ENCODE measurements around the gene SLC18B1. TPM values are rescaled to one million over a fixed set of nuclear protein-coding genes. Genes with fewer than 3 reads are reported as not detected.

The SLC18B1 gene
- total and polyA plus RNA-seq, 7 experiments from 2014 or later = 5.7 to 18.3 (median 16.0) TPM

DNA sequence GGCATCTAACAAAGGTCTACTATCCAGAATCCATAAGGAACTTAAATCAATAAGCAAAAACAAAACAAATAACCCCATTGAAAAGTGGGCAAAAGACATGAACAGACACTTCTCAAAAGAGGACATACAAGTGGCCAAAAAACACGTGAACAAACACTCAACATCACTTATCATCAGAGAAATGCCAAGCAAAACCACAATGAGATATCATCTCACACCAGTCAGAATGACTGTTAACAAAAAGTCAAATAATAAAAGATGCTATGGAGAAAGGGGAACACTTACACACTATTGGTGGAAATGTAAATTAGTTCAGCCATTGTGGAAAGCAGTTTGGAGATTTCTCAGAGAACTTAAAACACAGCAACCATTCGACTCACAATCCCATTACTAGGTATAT, 65.2 kb downstream of the SLC18B1 start:
- peak; percentile 62 for ATAC-seq

DNA sequence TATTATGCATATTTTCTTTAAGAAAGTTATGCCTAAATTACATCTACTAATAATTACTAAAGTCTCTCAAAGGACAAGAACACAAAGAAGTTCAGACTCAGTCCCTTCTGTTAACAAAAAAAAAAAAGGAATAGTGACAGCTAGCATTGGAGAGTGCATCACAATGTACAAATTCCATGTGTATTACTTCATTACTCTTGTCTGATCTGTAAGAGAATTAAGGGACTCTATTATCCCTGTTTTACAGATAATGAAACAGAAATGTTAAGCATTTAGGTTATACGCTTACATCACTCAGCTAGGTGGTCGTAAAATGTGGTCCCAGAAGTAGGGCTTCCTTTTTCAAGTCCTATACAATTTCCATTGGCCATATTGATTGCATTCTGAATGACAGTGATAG, 67.4 kb downstream of the SLC18B1 start:
- Mint-ChIP-seq H3K27me3 (peaks cover 0 to 16% (median 0%) of the 10 kb centered on the region in 5 donors), H3K9me3 (no peaks in the 10 kb centered on the region), H3K27ac (no peak overlapping the region), H3K4me3 (no peak overlapping the region), H3K36me3 (no peaks in the 10 kb centered on the region), H3K4me1 (peaks cover 0 to 22% (median 2%) of the 10 kb centered on the region in 7 donors)
- Histone ChIP-seq H3K27ac (ENCODE audit: low read depth, low read length) (no peak overlapping the region), H3K9me3 (ENCODE audit: control insufficient read depth in 2 of 3, low read length in 3 of 3) (no peaks in the 10 kb centered on the region), H3K36me3 (ENCODE audit: control insufficient read depth in 2 of 3, insufficient read depth in 3 of 3, low read length in 3 of 3) (no peaks in the 10 kb centered on the region), H3K4me1 (ENCODE audit: control insufficient read depth in 2 of 2, insufficient read depth in 2 of 2, low read length in 2 of 2) (no peaks in the 10 kb centered on the region), H3K27me3 (ENCODE audit: control insufficient read depth in 2 of 2, insufficient read depth in 2 of 2, low read length in 2 of 2) (no peaks in the 10 kb centered on the region), H3K4me3 (ENCODE audit: low read length) (no peak overlapping the region)
- no peak for DNase-seq
- intact Hi-C loops (cut with micrococcal nuclease) = no loop called here
- no peak for ATAC-seq
- CTCF ChIA-PET = no interaction called here
- POLR2A ChIA-PET = no interaction called here

More for the DNA sequence above, 65.2 kb downstream of the SLC18B1 start:
- Histone ChIP-seq H3K27ac (ENCODE audit: low read depth, low read length) (no peak overlapping the region), H3K27me3 (ENCODE audit: control insufficient read depth in 2 of 2, insufficient read depth in 2 of 2, low read length in 2 of 2) (no peaks in the 10 kb centered on the region), H3K4me3 (ENCODE audit: low read length) (no peak overlapping the region), H3K4me1 (ENCODE audit: control insufficient read depth in 2 of 2, insufficient read depth in 2 of 2, low read length in 2 of 2) (no peaks in the 10 kb centered on the region), H3K36me3 (ENCODE audit: control insufficient read depth in 2 of 3, insufficient read depth in 3 of 3, low read length in 3 of 3) (no peaks in the 10 kb centered on the region), H3K9me3 (ENCODE audit: control insufficient read depth in 2 of 3, low read length in 3 of 3) (no peaks in the 10 kb centered on the region)
- intact Hi-C loops (cut with micrococcal nuclease) = no loop called here
- H3K4me1 Mint-ChIP-seq = peaks cover 3 to 27% (median 13%) of the 10 kb centered on the region in 7 donors
- CTCF ChIA-PET = interaction anchor here (0.7 kb wide), 1 partner anchor 17 kb away, joined by 3 read pairs; no protein-coding TSS in a partner anchor
- POLR2A ChIA-PET = interaction anchor here (0.8 kb wide), 1 partner anchor 8 kb away, joined by 3 read pairs; no protein-coding TSS in a partner anchor
- H3K27ac Mint-ChIP-seq = no peak overlapping the region
- peaks cover 3 to 7% (median 3%) of the 10 kb centered on the region in 5 donors for H3K36me3 Mint-ChIP-seq
- no peak for DNase-seq
- H3K4me3 Mint-ChIP-seq = no peak overlapping the region
- peaks cover 0 to 8% (median 3%) of the 10 kb centered on the region in 11 donors for H3K9me3 Mint-ChIP-seq
- peaks cover 0 to 19% (median 3%) of the 10 kb centered on the region in 5 donors for H3K27me3 Mint-ChIP-seq

DNA sequence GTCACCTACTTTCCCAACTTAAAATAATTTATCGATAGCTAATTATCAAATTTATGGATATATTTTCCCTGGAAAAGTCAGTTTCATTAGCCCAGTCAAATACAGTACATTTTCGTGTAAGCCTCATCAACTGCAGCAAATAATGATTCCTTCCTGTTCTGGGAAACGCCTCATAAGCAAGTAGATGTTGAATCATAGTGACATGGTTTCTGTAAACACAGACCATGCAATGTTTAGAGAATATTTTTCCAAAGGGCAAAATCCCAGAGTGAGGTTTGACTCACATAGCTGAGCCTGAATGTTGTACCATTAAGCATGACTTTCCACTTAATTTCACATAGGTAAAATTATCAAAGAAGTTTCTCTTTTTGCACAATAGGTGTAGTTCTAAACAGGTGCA, 67.9 kb downstream of the SLC18B1 start:
- H3K9me3 Mint-ChIP-seq = no peaks in the 10 kb centered on the region
- Histone ChIP-seq H3K4me3 (ENCODE audit: low read length) (no peak overlapping the region), H3K36me3 (ENCODE audit: control insufficient read depth in 2 of 3, insufficient read depth in 3 of 3, low read length in 3 of 3) (no peaks in the 10 kb centered on the region), H3K4me1 (ENCODE audit: control insufficient read depth in 2 of 2, insufficient read depth in 2 of 2, low read length in 2 of 2) (no peaks in the 10 kb centered on the region), H3K9me3 (ENCODE audit: control insufficient read depth in 2 of 3, low read length in 3 of 3) (no peaks in the 10 kb centered on the region), H3K27me3 (ENCODE audit: control insufficient read depth in 2 of 2, insufficient read depth in 2 of 2, low read length in 2 of 2) (no peaks in the 10 kb centered on the region), H3K27ac (ENCODE audit: low read depth, low read length) (no peak overlapping the region)
- intact Hi-C loops (cut with micrococcal nuclease) = no loop called here
- no peak overlapping the region for H3K27ac Mint-ChIP-seq
- no peaks in the 10 kb centered on the region for H3K36me3 Mint-ChIP-seq
- H3K4me1 Mint-ChIP-seq = peaks cover 0 to 24% (median 0%) of the 10 kb centered on the region in 7 donors
- H3K4me3 Mint-ChIP-seq = no peak overlapping the region
- ChIA-PET POLR2A (no interaction called here), CTCF (no interaction called here)
- ATAC-seq = no peak
- no peak for DNase-seq
- peaks cover 0 to 16% (median 0%) of the 10 kb centered on the region in 5 donors for H3K27me3 Mint-ChIP-seq

GRCh38 chr6:132728616-132729015, 69.8 kb downstream of the SLC18B1 start:
- H3K4me1 Mint-ChIP-seq = peaks cover 0 to 21% (median 0%) of the 10 kb centered on the region in 7 donors
- no peaks in the 10 kb centered on the region for H3K27me3 ChIP-seq (ENCODE audit: control insufficient read depth in 2 of 2, insufficient read depth in 2 of 2, low read length in 2 of 2)
- no peak for ATAC-seq
- H3K4me3 ChIP-seq (ENCODE audit: low read length) = no peak overlapping the region
- H3K27ac ChIP-seq (ENCODE audit: low read depth, low read length) = no peak overlapping the region
- no peaks in the 10 kb centered on the region for H3K9me3 ChIP-seq (ENCODE audit: control insufficient read depth in 2 of 3, low read length in 3 of 3)
- DNase-seq = no peak
- no peak overlapping the region for H3K27ac Mint-ChIP-seq
- peaks cover 0 to 14% (median 0%) of the 10 kb centered on the region in 5 donors for H3K27me3 Mint-ChIP-seq
- CTCF ChIA-PET = no interaction called here
- H3K9me3 Mint-ChIP-seq = no peaks in the 10 kb centered on the region
- no peaks in the 10 kb centered on the region for H3K4me1 ChIP-seq (ENCODE audit: control insufficient read depth in 2 of 2, insufficient read depth in 2 of 2, low read length in 2 of 2)
- POLR2A ChIA-PET = no interaction called here
- no peaks in the 10 kb centered on the region for H3K36me3 ChIP-seq (ENCODE audit: control insufficient read depth in 2 of 3, insufficient read depth in 3 of 3, low read length in 3 of 3)
- intact Hi-C loops (cut with micrococcal nuclease) = no loop called here
- no peaks in the 10 kb centered on the region for H3K36me3 Mint-ChIP-seq
- no peak overlapping the region for H3K4me3 Mint-ChIP-seq

GRCh38 chr6:132726608-132726975, 71.8 kb downstream of the SLC18B1 start:
- peaks cover 0 to 2% (median 0%) of the 10 kb centered on the region in 5 donors for H3K27me3 Mint-ChIP-seq
- Histone ChIP-seq H3K27me3 (ENCODE audit: control insufficient read depth in 2 of 2, insufficient read depth in 2 of 2, low read length in 2 of 2) (no peaks in the 10 kb centered on the region), H3K27ac (ENCODE audit: low read depth, low read length) (no peak overlapping the region), H3K4me1 (ENCODE audit: control insufficient read depth in 2 of 2, insufficient read depth in 2 of 2, low read length in 2 of 2) (no peaks in the 10 kb centered on the region), H3K9me3 (ENCODE audit: control insufficient read depth in 2 of 3, low read length in 3 of 3) (no peaks in the 10 kb centered on the region), H3K4me3 (ENCODE audit: low read length) (no peak overlapping the region), H3K36me3 (ENCODE audit: control insufficient read depth in 2 of 3, insufficient read depth in 3 of 3, low read length in 3 of 3) (no peaks in the 10 kb centered on the region)
- POLR2A ChIA-PET = no interaction called here
- H3K4me3 Mint-ChIP-seq = no peak overlapping the region
- no peaks in the 10 kb centered on the region for H3K9me3 Mint-ChIP-seq
- CTCF ChIA-PET = no interaction called here
- H3K27ac Mint-ChIP-seq = no peak overlapping the region
- peaks cover 0 to 3% (median 0%) of the 10 kb centered on the region in 5 donors for H3K36me3 Mint-ChIP-seq
- ATAC-seq (no peak), DNase-seq (no peak)
- intact Hi-C loops (cut with micrococcal nuclease) = no loop called here
- peaks cover 0 to 14% (median 0%) of the 10 kb centered on the region in 7 donors for H3K4me1 Mint-ChIP-seq

- CTCF ChIA-PET = no interaction called here
- Mint-ChIP-seq H3K9me3 (no peaks in the 10 kb centered on the region), H3K27me3 (peaks cover 0 to 2% (median 0%) of the 10 kb centered on the region in 5 donors), H3K36me3 (peaks cover 0 to 3% (median 0%) of the 10 kb centered on the region in 5 donors), H3K4me1 (peaks cover 0 to 14% (median 0%) of the 10 kb centered on the region in 7 donors), H3K4me3 (peak overlapping the region in 1 of 10 donors; percentile 8), H3K27ac (no peak overlapping the region)
- DNase-seq (no peak), ATAC-seq (no peak)
- no peaks in the 10 kb centered on the region for H3K27me3 ChIP-seq (ENCODE audit: control insufficient read depth in 2 of 2, insufficient read depth in 2 of 2, low read length in 2 of 2)
- intact Hi-C loops (cut with micrococcal nuclease) = no loop called here
- H3K27ac ChIP-seq (ENCODE audit: low read depth, low read length) = no peak overlapping the region
- H3K4me3 ChIP-seq (ENCODE audit: low read length) = no peak overlapping the region
- no peaks in the 10 kb centered on the region for H3K9me3 ChIP-seq (ENCODE audit: control insufficient read depth in 2 of 3, low read length in 3 of 3)
- no peaks in the 10 kb centered on the region for H3K36me3 ChIP-seq (ENCODE audit: control insufficient read depth in 2 of 3, insufficient read depth in 3 of 3, low read length in 3 of 3)
- H3K4me1 ChIP-seq (ENCODE audit: control insufficient read depth in 2 of 2, insufficient read depth in 2 of 2, low read length in 2 of 2) = no peaks in the 10 kb centered on the region
- POLR2A ChIA-PET = no interaction called here
Measured at GRCh38 chr6:132725947-132726607, 72.4 kb downstream of the SLC18B1 start.

GRCh38 chr6:132725471-132725870, 73.0 kb downstream of the SLC18B1 start:
- peaks cover 0 to 14% (median 0%) of the 10 kb centered on the region in 7 donors for H3K4me1 Mint-ChIP-seq
- H3K27me3 ChIP-seq (ENCODE audit: control insufficient read depth in 2 of 2, insufficient read depth in 2 of 2, low read length in 2 of 2) = no peaks in the 10 kb centered on the region
- no peak overlapping the region for H3K27ac Mint-ChIP-seq
- peaks cover 0 to 3% (median 0%) of the 10 kb centered on the region in 5 donors for H3K36me3 Mint-ChIP-seq
- H3K27ac ChIP-seq (ENCODE audit: low read depth, low read length) = no peak overlapping the region
- intact Hi-C loops (cut with micrococcal nuclease) = no loop called here
- ATAC-seq = no peak
- H3K9me3 ChIP-seq (ENCODE audit: control insufficient read depth in 2 of 3, low read length in 3 of 3) = no peaks in the 10 kb centered on the region
- ChIA-PET POLR2A (interaction anchor here (0.5 kb wide), 1 partner anchor 7 kb away, joined by 3 read pairs; no protein-coding TSS in a partner anchor), CTCF (interaction anchor here (0.7 kb wide), 1 partner anchor 39 kb away, joined by 3 read pairs; no protein-coding TSS in a partner anchor)
- H3K4me3 ChIP-seq (ENCODE audit: low read length) = no peak overlapping the region
- no peaks in the 10 kb centered on the region for H3K9me3 Mint-ChIP-seq
- no peak for DNase-seq
- H3K4me1 ChIP-seq (ENCODE audit: control insufficient read depth in 2 of 2, insufficient read depth in 2 of 2, low read length in 2 of 2) = no peaks in the 10 kb centered on the region
- H3K36me3 ChIP-seq (ENCODE audit: control insufficient read depth in 2 of 3, insufficient read depth in 3 of 3, low read length in 3 of 3) = no peaks in the 10 kb centered on the region
- peaks cover 0 to 4% (median 0%) of the 10 kb centered on the region in 5 donors for H3K27me3 Mint-ChIP-seq
- H3K4me3 Mint-ChIP-seq = no peak overlapping the region

Data from naive thymus-derived CD4-positive, alpha-beta T cell (primary cell).